Raji (cell line): ENCODE measurements around the gene TBX10.

Source experiments
- POLR2A ChIP-seq: IDR thresholded peaks from 2 replicates; pipeline ENCODE4 v1.6.1; 2011; ENCODE audit warnings: low read depth, low read length, control low read depth; ENCODE audit not compliant: insufficient read depth

TBX10 gene

DNA sequence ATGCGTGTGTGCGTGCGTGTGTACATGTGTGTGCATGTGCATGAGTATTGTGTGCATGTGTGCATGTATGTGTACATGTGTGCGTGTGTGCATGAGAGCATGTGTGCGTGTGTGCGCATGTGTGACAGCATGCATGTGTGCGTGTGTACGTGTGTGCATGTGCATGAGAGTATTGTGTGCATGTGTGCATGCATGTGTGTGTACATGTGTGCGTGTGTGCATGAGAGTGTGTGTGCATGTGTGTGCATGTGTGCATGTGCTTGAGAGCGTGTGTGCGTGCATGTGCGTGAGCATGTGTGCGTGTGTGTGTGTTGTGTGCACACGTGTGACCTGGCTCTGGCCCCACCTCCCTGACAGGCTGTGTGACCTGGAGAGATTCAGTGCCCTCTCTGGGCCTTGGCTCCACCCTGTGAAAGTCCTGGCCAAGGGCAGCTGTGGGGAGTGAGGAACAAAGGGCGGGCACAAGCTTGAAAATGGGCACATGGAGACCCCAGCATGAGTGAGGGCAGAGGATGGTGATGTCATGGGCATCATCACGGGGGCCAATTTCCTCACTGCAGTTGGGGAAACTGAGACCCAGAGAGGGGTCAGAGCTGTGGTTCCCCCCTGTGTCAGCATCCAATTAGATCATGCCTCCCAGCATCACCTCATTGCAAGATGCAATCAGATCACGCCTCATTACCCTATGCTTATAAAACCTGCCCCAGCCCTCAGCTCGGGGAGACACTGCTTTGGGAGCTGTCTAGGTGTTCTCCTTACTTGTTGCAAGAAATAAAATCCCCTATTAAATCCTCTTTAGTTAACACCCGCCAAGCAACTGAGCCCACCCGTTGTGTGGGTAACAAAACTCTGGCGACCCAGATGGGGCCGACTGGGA lies 10.3 kb upstream of the TBX10 start:
- peak; percentile 75 for TF ChIP-seq POLR2A

DNA sequence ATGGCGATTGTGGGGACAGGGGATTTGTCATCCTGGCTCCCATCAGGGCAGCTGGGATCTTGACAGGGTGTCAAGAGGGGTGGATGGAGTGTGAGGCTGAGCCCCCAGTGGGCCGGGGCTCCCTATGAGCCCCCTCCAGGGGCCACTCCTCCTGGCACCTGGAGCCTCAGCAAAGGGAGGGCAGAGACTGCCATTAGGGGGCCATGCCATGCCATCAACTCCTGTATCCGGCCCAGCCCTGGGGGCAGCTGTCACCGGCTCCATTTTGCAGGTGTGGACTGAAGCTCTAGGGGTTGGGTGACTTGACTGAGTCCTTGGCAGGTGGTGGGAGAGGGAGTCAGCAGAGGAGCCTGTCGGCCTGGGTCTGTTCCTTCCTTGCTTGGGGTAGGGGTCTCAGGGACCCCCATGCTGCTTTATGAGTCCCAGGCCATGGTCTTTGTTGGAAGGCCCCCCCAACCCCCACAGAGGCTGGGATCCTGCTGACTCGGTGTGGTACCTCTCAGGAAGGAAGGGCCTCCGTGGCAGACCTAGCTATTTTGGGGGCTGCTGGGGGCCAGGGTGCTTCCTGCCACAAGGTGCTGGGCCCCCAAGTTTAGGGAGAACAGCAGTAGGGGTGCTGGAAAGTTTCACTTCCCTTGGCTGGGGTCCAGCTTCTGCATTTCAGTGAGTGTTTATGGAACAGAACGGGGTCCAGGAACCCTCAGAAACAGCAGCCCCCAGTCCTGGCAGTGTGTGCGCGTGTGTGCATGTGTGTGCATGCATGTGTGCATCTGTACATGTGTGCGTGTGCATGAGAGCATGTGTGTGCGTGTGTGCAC lies 9.4 kb upstream of the TBX10 start:
- TF ChIP-seq POLR2A = peak; percentile 37; the same call in 1 of the 2 replicates

DNA sequence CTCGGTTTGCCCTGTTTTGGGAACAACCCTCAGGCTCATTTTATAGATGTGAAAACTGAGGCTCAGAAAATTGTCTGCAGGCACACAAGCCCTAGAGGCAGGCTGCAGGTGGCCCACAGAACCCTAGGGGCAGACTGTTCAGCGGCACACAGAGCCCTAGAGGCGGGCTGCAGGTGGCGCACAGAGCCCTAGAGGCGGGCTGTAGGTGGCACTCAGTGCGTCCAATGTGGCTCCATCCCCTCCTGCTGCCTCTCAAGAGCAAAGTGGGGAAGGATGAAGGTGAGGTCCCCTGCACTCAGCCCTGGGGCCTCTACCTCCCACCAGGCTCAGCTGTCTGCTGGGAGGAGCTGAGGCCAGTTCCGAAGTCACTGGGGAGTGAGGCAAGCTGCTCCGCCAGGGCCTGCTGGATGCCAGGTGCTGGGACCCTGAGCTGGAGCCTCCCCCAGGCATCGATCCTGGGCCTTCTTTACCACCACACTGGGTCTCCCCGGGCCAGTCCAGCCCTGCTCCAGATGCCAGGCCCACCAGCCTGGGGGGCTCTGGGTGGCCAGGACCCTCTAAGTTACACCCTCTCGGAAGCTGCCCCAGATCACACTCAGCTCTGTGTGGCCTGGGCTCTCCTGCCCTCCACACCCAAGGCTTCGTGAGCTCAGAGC lies 8.7 kb upstream of the TBX10 start:
- TF ChIP-seq POLR2A = peak; percentile 47

DNA sequence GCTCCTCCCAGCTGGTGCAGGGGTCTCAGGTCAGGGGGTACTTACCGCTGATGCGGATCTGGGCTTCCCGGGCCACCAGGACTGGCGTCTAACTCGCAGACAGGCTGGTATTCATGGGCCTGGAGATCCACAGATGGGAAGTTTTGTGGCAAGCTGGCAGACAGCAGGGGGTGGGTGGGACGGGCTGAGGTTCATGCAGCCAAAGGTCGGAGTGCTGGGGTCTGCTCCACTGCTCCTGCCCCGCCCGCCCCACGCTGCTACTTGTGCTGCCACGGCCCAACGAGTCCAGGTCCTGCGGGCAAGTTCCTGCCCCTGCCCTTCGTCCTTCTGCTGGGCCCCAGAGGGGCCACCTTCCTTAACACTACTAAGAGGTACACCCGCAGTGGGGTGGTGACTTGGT lies 7.9 kb upstream of the TBX10 start:
- TF ChIP-seq POLR2A = no peak

DNA sequence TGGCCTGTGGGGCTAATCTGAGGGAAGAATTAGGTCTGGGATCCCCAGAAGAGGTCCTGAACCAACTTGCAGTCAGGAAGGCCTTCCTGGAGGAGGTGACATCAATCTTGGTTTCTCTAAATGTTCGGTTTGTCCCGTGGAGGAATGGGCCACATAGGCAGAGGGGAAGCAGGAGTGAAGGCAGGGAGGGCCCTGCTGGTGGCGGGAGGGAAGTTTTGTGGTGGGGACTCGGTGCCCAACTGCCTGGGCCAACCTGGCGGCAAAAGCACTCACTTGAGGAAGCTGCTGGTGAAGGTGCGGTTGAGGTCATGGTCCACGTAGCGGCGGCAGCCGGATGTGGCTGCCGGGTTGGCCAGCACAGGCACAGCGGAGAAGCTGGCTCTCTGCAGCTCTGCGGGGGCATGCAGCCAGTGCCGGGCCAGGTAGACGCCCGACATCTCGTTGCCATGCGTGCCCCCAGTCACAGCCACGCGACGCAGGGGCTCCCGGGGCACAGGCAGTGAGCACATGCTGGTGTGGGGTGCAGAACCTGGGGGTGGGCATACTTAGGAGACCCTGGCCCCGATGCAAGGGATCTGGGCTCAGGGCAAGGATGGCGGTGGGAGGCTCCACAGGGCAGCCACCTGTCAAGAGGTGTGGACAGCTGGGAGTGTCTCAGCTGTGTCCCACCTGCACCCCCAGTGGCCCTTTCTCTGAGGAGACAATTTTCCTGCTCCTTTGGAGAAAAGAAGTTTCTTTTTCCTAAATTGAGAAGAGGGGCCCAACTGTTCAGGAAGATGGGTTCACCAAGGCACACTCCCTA lies 7.2 kb upstream of the TBX10 start:
- peak; percentile 67 for TF ChIP-seq POLR2A

DNA sequence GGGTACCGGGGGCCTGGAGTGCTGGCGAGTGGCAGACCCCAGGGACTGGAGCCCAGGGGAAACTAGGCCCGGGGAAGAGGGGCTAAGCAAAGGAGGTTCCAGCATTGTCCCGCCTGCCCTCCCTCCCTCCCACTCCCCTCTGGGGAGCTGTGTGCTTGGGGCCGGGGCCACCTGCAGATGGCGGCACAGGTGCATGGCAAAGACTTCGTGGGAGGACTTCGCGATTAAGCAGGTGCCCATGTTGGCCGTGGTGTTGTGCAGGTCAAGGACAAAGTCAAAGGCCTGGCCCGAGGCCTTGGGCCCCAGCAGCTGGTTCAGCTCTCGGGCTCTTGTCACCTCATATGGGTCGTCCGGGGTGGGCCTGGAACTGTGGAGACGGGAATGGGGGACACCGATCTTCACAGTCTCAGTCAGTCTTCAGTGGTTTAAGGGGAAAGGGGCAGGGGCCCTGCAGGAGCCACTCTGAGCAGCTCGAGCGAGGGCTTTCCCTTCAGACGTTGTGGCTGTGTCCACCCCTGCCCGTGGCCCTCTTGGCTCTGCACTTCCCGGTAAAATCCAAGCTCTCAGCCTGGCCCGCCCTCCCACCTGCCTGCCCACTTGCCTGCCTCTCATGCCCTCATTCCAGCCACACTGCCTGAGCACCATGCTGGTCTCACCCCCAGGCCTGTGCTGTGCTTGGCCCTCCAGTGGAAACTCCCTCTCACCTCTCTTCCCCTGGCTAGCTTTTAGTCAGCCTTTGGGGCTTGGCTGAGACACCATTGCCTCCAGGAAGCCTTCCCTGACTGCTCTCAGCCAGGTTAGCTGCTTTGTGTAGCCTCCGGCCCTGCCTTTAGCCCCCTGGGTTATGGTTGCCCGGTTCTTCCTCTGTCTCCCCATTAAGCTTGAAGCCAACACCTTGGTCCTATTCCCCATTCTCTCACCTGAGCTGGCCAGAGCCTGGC lies 6.2 kb upstream of the TBX10 start:
- TF ChIP-seq POLR2A = no peak

DNA sequence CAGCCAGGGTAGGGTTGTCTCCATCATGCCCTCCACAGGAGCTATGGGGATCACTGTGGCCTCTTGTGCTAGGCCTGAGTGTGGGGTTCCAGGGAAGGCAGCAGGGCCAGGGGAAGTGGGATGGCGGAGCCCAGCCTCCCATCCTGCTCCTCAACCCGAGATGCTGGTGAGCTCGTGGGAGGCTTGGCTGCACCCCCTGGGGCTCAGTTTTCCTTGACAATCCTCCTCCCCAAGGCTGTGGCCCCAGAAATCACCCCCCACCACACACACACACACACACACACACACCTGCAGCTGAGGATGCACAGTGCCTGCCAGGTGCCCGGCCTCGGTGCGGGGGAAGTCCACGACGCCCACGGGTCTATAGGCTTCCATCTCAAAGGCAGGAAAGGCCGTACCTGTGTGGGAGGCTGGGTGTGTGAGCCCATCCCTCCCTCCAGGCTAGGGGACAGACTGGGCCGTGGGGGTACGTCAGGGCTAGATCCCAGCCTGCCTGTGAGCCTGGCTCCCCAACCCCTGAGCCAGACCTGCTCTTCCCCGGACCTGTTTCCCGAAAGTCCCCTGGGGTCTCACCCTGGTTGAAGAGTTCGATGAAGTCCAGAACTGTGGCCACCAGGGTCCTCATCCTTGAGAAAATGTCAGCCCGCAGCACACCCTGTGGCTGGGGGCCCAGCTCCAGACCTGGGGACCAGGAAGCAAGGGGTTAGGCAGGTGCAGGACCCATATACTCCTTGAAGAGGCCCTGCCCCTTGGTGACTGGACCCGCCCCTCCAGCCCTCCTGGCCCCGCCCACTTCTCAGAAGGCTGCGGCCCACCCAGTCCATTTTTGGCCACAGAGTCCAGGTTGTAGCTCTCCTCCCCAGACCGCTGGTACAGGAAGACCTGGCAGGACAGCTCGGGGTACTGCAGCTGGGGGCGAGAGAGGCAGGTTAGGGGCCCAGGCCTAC lies 5.2 kb upstream of the TBX10 start:
- TF ChIP-seq POLR2A = 0 out of 2 replicates have a peak, but pooled peaks have one; percentile 14

DNA sequence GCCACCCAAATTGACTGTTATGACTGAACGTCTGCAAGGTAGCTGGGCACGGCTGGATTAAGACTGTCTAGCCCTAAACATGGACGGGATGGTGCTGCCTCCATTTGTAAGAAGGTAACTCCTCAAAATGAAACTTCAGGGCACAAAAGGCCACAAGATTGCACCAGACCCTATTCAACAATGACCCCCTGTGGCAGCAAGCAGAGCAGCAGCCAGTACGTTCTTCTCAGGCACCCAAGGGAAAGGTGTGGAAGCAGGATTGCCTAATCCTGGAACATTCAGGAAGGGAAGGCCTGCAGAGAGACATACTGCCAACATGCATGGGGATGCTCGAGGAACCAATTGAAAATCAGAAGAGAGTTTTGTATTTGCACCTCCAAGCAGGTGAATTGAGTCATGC lies 4.5 kb upstream of the TBX10 start:
- TF ChIP-seq POLR2A = no peak

DNA sequence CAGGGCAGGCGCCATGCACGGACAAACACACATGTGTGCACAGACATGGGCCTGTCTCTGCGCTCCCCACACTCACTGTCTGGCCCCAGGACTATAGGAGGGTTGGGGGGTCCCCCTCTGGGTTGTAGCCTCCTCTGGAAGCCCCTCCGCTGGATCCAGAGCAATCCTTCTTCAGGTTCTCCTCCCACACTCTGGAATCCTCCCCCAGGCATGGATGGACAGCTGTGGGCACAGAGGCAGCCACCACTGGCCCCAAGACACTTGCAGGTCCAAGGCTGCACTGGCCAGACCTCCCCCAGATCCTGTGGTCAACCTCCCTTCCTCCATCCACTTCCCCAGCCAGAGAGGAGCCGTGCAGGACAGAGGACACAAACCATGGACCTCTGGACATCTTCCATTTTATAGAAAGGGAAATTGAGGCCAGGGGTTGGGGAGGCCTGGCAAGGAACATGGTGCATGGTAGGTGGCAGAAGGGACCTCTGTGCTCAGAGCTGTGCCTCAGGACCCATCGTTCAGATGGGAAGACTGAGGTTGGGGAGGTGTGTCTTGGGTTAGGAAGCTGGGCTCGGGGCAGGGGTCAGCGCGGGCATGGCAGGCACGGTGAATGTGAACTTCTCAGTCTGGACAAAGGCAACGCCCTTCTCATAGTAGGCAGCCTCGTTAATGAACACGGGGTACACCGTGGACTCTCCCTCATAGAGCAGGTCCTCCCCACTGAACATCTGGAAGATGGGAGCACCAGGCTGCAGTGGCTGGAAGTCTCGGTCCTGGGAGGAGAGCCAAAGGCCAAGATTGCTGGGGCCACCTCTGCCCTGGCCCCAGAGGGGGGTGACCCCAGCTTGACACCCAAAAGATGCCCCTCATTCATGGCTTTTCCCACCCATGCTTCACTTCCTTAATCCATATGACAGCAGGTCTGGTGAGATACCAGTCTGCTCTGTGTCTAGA lies 2.9 kb upstream of the TBX10 start:
- TF ChIP-seq POLR2A = no peak

DNA sequence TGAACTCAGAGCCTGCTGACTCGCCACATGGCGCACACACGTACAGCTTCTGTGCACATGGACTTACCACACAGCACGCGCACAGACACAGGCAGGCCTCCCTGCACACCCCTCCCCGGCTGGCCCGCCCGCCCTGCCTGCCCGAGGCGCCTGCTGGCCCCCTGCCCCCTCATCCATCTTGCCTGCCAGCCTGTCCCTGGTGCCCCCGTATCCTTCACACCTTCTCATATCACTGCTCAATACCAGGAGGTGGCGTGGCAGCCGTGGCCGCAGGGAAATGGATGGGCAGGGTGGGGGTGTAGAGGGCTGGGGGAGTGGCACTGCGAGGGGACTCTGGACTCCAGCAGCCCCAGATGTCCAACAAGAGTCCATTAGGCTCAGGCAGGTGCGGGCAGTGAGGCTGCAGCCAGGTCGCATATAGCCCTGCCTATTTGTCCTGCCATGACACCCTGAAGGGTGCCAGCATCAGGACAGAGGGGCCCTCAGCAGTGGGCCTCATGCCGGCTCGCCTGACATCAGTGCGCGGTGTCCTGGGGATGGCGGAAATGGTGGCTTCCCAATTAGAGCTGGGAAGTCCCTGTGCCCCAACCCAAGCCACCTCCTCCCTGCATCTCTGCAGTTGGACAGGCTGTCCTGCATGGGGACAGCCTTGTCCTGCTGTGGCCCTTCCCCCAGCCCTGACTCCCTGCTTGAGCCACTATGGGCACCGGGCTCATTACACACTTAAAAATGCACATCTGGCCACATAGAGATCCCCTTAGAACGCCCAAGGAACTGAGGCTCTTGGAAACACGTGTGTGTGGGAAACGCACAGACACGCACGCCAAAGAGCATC lies 2.0 kb upstream of the TBX10 start:
- no peak for TF ChIP-seq POLR2A
